ENCODE data around the gene MYB.
A peak's percentile ranks its signal among the peaks of the same experiment; 100 is the strongest.
"Not testable (repeated sequence)": the region's sequence is repeated elsewhere in the genome, so short reads cannot be mapped to it uniquely, and the experiment has no call there.

The MYB gene

GRCh38 chr6:135236319-135236718 lies 55.2 kb downstream of the MYB start:
- H3K4me3 ChIP-seq (ENCODE audit: low read length): no peak overlapping the region
- DNase-seq (ENCODE audit: low read depth, low spot score): no peak

GRCh38 chr6:135236732-135237131 lies 55.6 kb downstream of the MYB start:
- peak; percentile 53 for DNase-seq (ENCODE audit: low read depth, low spot score)

GRCh38 chr6:135240711-135241110 lies 59.6 kb downstream of the MYB start:
- no peak overlapping the region for H3K4me3 ChIP-seq (ENCODE audit: low read length)
- DNase-seq (ENCODE audit: low read depth, low spot score): no peak

More at GRCh38 chr6:135236732-135237131, 55.6 kb downstream of the MYB start:
- no peak overlapping the region for H3K4me3 ChIP-seq (ENCODE audit: low read length)

GRCh38 chr6:135243871-135244796 lies 63.0 kb downstream of the MYB start:
- DNase-seq (ENCODE audit: low read depth, low spot score): no peak
- no peak overlapping the region for H3K4me3 ChIP-seq (ENCODE audit: low read length)

GRCh38 chr6:135244805-135245204 lies 63.7 kb downstream of the MYB start:
- no peak overlapping the region for H3K4me3 ChIP-seq (ENCODE audit: low read length)
- no peak for DNase-seq (ENCODE audit: low read depth, low spot score)

GRCh38 chr6:135246412-135247012 lies 65.4 kb downstream of the MYB start:
- DNase-seq (ENCODE audit: low read depth, low spot score); H3K4me3 ChIP-seq (ENCODE audit: low read length): not testable (repeated sequence)

- no peak for DNase-seq (ENCODE audit: low read depth, low spot score)
- no peak overlapping the region for H3K4me3 ChIP-seq (ENCODE audit: low read length)
Observed at GRCh38 chr6:135250234-135250633, 69.1 kb downstream of the MYB start.

- H3K4me3 ChIP-seq (ENCODE audit: low read length): no peak overlapping the region
- DNase-seq (ENCODE audit: low read depth, low spot score): no peak
Observed at GRCh38 chr6:135250751-135251497, 69.8 kb downstream of the MYB start.

- DNase-seq (ENCODE audit: low read depth, low spot score): peak; percentile 75
- H3K4me3 ChIP-seq (ENCODE audit: low read length): no peak overlapping the region
Observed at GRCh38 chr6:135251498-135252441, 70.7 kb downstream of the MYB start.

GRCh38 chr6:135254471-135254870 lies 73.4 kb downstream of the MYB start:
- H3K4me3 ChIP-seq (ENCODE audit: low read length): no peak overlapping the region
- DNase-seq (ENCODE audit: low read depth, low spot score): no peak

GRCh38 chr6:135256866-135257265 lies 75.8 kb downstream of the MYB start:
- H3K4me3 ChIP-seq (ENCODE audit: low read length): no peak overlapping the region
- no peak for DNase-seq (ENCODE audit: low read depth, low spot score)

- DNase-seq (ENCODE audit: low read depth, low spot score): peak; percentile 68
- no peak overlapping the region for H3K4me3 ChIP-seq (ENCODE audit: low read length)
Observed at GRCh38 chr6:135257631-135258405, 76.7 kb downstream of the MYB start.

- no peak for DNase-seq (ENCODE audit: low read depth, low spot score)
- H3K4me3 ChIP-seq (ENCODE audit: low read length): no peak overlapping the region
Observed at GRCh38 chr6:135258970-135259369, 77.9 kb downstream of the MYB start.

GRCh38 chr6:135260612-135261011 lies 79.5 kb downstream of the MYB start:
- DNase-seq (ENCODE audit: low read depth, low spot score): no peak

GRCh38 chr6:135261872-135262725 lies 81.0 kb downstream of the MYB start:
- H3K4me3 ChIP-seq (ENCODE audit: low read length): no peak overlapping the region
- DNase-seq (ENCODE audit: low read depth, low spot score): no peak

More at GRCh38 chr6:135260612-135261011, 79.5 kb downstream of the MYB start:
- H3K4me3 ChIP-seq (ENCODE audit: low read length): no peak overlapping the region

GRCh38 chr6:135265278-135265677 lies 84.2 kb downstream of the MYB start:
- no peak overlapping the region for H3K4me3 ChIP-seq (ENCODE audit: low read length)
- DNase-seq (ENCODE audit: low read depth, low spot score): no peak

GRCh38 chr6:135266675-135267074 lies 85.6 kb downstream of the MYB start:
- DNase-seq (ENCODE audit: low read depth, low spot score): no peak
- no peak overlapping the region; the same call in 1 of the 2 replicates for H3K4me3 ChIP-seq (ENCODE audit: low read length)
